CD4-positive, alpha-beta T cell (primary cell): ENCODE results near the gene SAMSN1. TPM values are rescaled to one million over a fixed set of nuclear protein-coding genes. Genes with fewer than 3 reads are reported as not detected.
A peak's percentile ranks its signal among the peaks of the same experiment; 100 is the strongest.

Experiments
- ATAC-seq: fragments of 200-7000 bp; cut with Tn5 transposase; one replicate; pipeline ENCODE4 v1.10.0; 2022; ENCODE audit warnings: mild to moderate bottlenecking; ENCODE audit not compliant: poor library complexity
- CTCF ChIA-PET: fragments of 350-600 bp; sonication (Branson Sonifier 250); formaldehyde crosslinking; loops from one replicate; lab custom pipeline; 2021; ENCODE audit warnings: antibody characterized with exemption, inconsistent platforms; lab: Charles Lee
- POLR2A ChIA-PET: fragments of 350-600 bp; sonication (Branson Sonifier 250); formaldehyde crosslinking; loops from one replicate; lab custom pipeline; 2021; ENCODE audit warnings: antibody characterized with exemption, inconsistent platforms; lab: Charles Lee
- DNase-seq, 14 experiments: peaks; one replicate each; pipeline ENCODE4 v3.0.0-alpha.2; 2013 to 2020; ENCODE audit warnings: mixed read lengths in 2 of 14
- H3K27ac ChIP-seq, 2 donors: one replicate each; pipeline versions ENCODE4 v1.5.1 to v1.7.0; 2013; ENCODE audit warnings: low read length in 2 of 2, low read depth in 1 of 2, mild to moderate bottlenecking in 1 of 2
- H3K27me3 ChIP-seq, 2 experiments: 1 replicate in 1 of 2; 2 replicates in 1 of 2; pipeline versions ENCODE4 v1.6.1 to v1.7.0; 2013; ENCODE audit warnings: low read length in 2 of 2, control low read depth in 1 of 2, mild to moderate bottlenecking in 1 of 2, moderate library complexity in 1 of 2; ENCODE audit not compliant: insufficient read depth in 2 of 2, control insufficient read depth in 1 of 2
- H3K36me3 ChIP-seq: one replicate; pipeline ENCODE4 v1.6.1; 2013; ENCODE audit warnings: low read length, control low read depth; ENCODE audit not compliant: insufficient read depth
- H3K4me1 ChIP-seq: one replicate; pipeline ENCODE4 v1.6.1; 2013; ENCODE audit warnings: low read length, control low read depth; ENCODE audit not compliant: insufficient read depth
- H3K4me3 ChIP-seq: one replicate; pipeline ENCODE4 v1.5.1; 2013; ENCODE audit warnings: mild to moderate bottlenecking, low read length, moderate library complexity
- H3K9me3 ChIP-seq, 2 experiments: 1 replicate in 1 of 2; 2 replicates in 1 of 2; pipeline versions ENCODE4 v1.6.1 to v1.7.0; 2013; ENCODE audit warnings: low read length in 2 of 2, mild to moderate bottlenecking in 2 of 2, control low read depth in 1 of 2, moderate library complexity in 1 of 2; ENCODE audit not compliant: control insufficient read depth in 1 of 2, insufficient read depth in 1 of 2
- H3K27ac Mint-ChIP-seq: one replicate; pipeline ENCODE4 v1.8.0; 2020; ENCODE audit warnings: mixed read lengths
- H3K27me3 Mint-ChIP-seq: one replicate; pipeline ENCODE4 v1.8.0; 2021; ENCODE audit warnings: mixed read lengths
- H3K36me3 Mint-ChIP-seq: one replicate; pipeline ENCODE4 v1.8.0; 2021; ENCODE audit warnings: low read depth, mixed read lengths
- H3K4me1 Mint-ChIP-seq: one replicate; pipeline ENCODE4 v1.8.0; 2021; ENCODE audit warnings: low read depth, mixed read lengths
- H3K4me3 Mint-ChIP-seq: one replicate; pipeline ENCODE4 v1.8.0; 2020; ENCODE audit warnings: mild to moderate bottlenecking, mixed read lengths
- H3K9me3 Mint-ChIP-seq: one replicate; pipeline ENCODE4 v1.8.0; 2020; ENCODE audit warnings: mixed read lengths
- CTCF ChIP-seq: fragments of 200-600 bp; IDR thresholded peaks from one replicate; pipeline ENCODE4 v1.8.0; 2022; ENCODE audit warnings: antibody characterized with exemption, mild to moderate bottlenecking
- intact Hi-C, 2 experiments: fragments of 100-400 bp; cut with DNase I in 1 of 2; cut with micrococcal nuclease in 1 of 2; formaldehyde crosslinking; loops; one replicate each; pipeline versions ENCODE4 v1.15.1 to v1.9.0; 2023 to 2025; cut with DNase I, micrococcal nuclease
- total RNA-seq, 174 experiments: library from RNA in 2 of 174; stranded (reverse) in 2 of 174; gene quantifications; one replicate each; pipeline ENCODE4 v1.2.3 and lab custom pipeline; 2021 to 2026

SAMSN1 gene
- total RNA-seq, 2 experiments from 2014 or later = 51.2 to 51.3 TPM

- H3K4me3 ChIP-seq = no peak overlapping the region
- ATAC-seq = no peak
Observed at GRCh38 chr21:14591377-14591776, 45.3 kb upstream of the SAMSN1 start.

GRCh38 chr21:14589855-14590563 lies 43.9 kb upstream of the SAMSN1 start:
- no peaks in the 10 kb centered on the region for H3K9me3 Mint-ChIP-seq
- Histone ChIP-seq H3K9me3 (no peaks in the 10 kb centered on the region), H3K27me3 (no peaks in the 10 kb centered on the region), H3K36me3 (no peaks in the 10 kb centered on the region), H3K4me3 (peak overlapping the region; percentile 6), H3K4me1 (peaks cover 10% of the 10 kb centered on the region), H3K27ac (no peak overlapping the region)
- peak; percentile 77 for ATAC-seq
- peaks cover 21% of the 10 kb centered on the region for H3K4me1 Mint-ChIP-seq
- DNase-seq = peak in 3 of 14 experiments; percentile 42 to 54 (median 45)
- ChIA-PET POLR2A (interaction anchor here (1.2 kb wide), 1 partner anchor 48 kb away, joined by 4 read pairs; no protein-coding TSS in a partner anchor), CTCF (interaction anchor here (1.2 kb wide), 1 partner anchor 87 kb away, joined by 3 read pairs; no protein-coding TSS in a partner anchor)
- intact Hi-C loops = no loop called here
- no peaks in the 10 kb centered on the region for H3K36me3 Mint-ChIP-seq
- H3K27ac Mint-ChIP-seq = peak overlapping the region; percentile 86
- H3K27me3 Mint-ChIP-seq = no peaks in the 10 kb centered on the region
- no peak for TF ChIP-seq CTCF
- H3K4me3 Mint-ChIP-seq = peak overlapping the region; percentile 78

More at GRCh38 chr21:14591377-14591776, 45.3 kb upstream of the SAMSN1 start:
- H3K27ac ChIP-seq = no peak overlapping the region
- H3K36me3 Mint-ChIP-seq = no peaks in the 10 kb centered on the region
- no peak for TF ChIP-seq CTCF
- no peaks in the 10 kb centered on the region for H3K27me3 Mint-ChIP-seq
- ChIA-PET POLR2A (interaction anchor here (0.6 to 2.5 kb wide), 3 partner anchors 11 to 84 kb away, joined by 3 to 10 read pairs (median 3); no protein-coding TSS in a partner anchor), CTCF (interaction anchor here (1.2 to 1.3 kb wide), 2 partner anchors 40 to 88 kb away, joined by 3 read pairs; no protein-coding TSS in a partner anchor)
- no peak for DNase-seq
- peaks cover 10% of the 10 kb centered on the region for H3K4me1 ChIP-seq
- intact Hi-C loops = no loop called here
- no peaks in the 10 kb centered on the region for H3K9me3 Mint-ChIP-seq
- no peaks in the 10 kb centered on the region for H3K27me3 ChIP-seq
- peaks cover 21% of the 10 kb centered on the region for H3K4me1 Mint-ChIP-seq
- H3K36me3 ChIP-seq = no peaks in the 10 kb centered on the region
- H3K27ac Mint-ChIP-seq = no peak overlapping the region
- no peak overlapping the region for H3K4me3 Mint-ChIP-seq
- peaks cover 0 to 2% of the 10 kb centered on the region in 2 experiments for H3K9me3 ChIP-seq

- DNase-seq = no peak
- no peaks in the 10 kb centered on the region for H3K9me3 ChIP-seq
- no peak overlapping the region for H3K27ac Mint-ChIP-seq
- no peaks in the 10 kb centered on the region for H3K27me3 Mint-ChIP-seq
- H3K4me3 Mint-ChIP-seq = no peak overlapping the region
- H3K4me1 Mint-ChIP-seq = peaks cover 23% of the 10 kb centered on the region
- H3K9me3 Mint-ChIP-seq = no peaks in the 10 kb centered on the region
- no peak overlapping the region for H3K27ac ChIP-seq
- intact Hi-C loops = no loop called here
- no peak overlapping the region for H3K4me3 ChIP-seq
- H3K36me3 Mint-ChIP-seq = no peaks in the 10 kb centered on the region
- ATAC-seq = no peak
- H3K27me3 ChIP-seq = no peaks in the 10 kb centered on the region
- no peaks in the 10 kb centered on the region for H3K36me3 ChIP-seq
- POLR2A ChIA-PET = no interaction called here
- CTCF ChIA-PET = no interaction called here
- no peak for TF ChIP-seq CTCF
- H3K4me1 ChIP-seq = peaks cover 10% of the 10 kb centered on the region
Observed at GRCh38 chr21:14587266-14587665, 41.2 kb upstream of the SAMSN1 start.
